AG04449 (cell line): ENCODE measurements around the gene HHATL.

ENCODE experiments used
- CTCF ChIA-PET: fragments of 350-600 bp; formaldehyde crosslinking; extraction: SDS; loops from one replicate; lab custom pipeline; 2021; ENCODE audit warnings: antibody characterized with exemption; lab: Yijun Ruan, JAX
- POLR2A ChIA-PET: fragments of 400-600, 350-600 bp; formaldehyde crosslinking; extraction: SDS; loops from one replicate; lab custom pipeline; 2020; ENCODE audit warnings: antibody characterized with exemption, inconsistent platforms; lab: Yijun Ruan, JAX
- DNase-seq: peaks from one replicate; pipeline ENCODE4 v3.0.0-alpha.2; 2010; ENCODE audit warnings: low read depth, low spot score
- H3K4me3 ChIP-seq: 2 replicates; pipeline ENCODE4 v1.5.1; 2011; ENCODE audit warnings: low read depth, mild to moderate bottlenecking, control low read depth, low read length
- TF ChIP-seq, protein P1 (sequence below): IDR thresholded peaks from one replicate; pipeline ENCODE4 v1.5.1; 2011; ENCODE audit warnings: mild to moderate bottlenecking, moderate library complexity, low read length, control low read depth, inconsistent platforms; ENCODE audit not compliant: insufficient read depth; ENCODE audit errors: missing control alignments

Gene HHATL

DNA sequence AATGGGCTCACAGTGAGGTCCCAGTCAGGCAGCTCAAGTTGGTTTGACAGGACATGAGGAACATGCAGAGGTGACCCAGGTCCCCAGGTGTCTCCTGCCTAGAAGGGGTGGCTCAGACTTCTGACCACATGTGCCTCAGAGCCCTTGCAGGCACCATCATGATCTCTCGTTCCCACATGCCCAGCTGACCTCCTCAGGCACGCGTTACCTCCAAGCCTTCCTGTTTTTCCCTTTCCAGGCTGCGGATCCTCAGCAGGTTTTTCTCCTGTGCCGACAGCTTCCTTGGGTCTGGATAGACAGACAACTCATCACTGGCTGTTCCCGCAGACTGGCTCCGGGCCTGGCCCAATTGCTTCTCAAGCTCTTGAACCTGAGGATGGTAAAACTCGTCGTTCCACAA lies 40.1 kb upstream of the HHATL start:
- no peak for DNase-seq
- POLR2A ChIA-PET, result no interaction called here
- CTCF ChIA-PET, result interaction anchor here (0.6 to 7.8 kb wide), 8 partner anchors 9 to 91 kb away, joined by 3 to 67 read pairs (median 4); partner anchors contain the start of gene ZBTB47
- no peak overlapping the region for H3K4me3 ChIP-seq
- TF ChIP-seq, protein P1, sequence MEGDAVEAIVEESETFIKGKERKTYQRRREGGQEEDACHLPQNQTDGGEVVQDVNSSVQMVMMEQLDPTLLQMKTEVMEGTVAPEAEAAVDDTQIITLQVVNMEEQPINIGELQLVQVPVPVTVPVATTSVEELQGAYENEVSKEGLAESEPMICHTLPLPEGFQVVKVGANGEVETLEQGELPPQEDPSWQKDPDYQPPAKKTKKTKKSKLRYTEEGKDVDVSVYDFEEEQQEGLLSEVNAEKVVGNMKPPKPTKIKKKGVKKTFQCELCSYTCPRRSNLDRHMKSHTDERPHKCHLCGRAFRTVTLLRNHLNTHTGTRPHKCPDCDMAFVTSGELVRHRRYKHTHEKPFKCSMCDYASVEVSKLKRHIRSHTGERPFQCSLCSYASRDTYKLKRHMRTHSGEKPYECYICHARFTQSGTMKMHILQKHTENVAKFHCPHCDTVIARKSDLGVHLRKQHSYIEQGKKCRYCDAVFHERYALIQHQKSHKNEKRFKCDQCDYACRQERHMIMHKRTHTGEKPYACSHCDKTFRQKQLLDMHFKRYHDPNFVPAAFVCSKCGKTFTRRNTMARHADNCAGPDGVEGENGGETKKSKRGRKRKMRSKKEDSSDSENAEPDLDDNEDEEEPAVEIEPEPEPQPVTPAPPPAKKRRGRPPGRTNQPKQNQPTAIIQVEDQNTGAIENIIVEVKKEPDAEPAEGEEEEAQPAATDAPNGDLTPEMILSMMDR, result no peak

- no peak for DNase-seq
- POLR2A ChIA-PET, result no interaction called here
- TF ChIP-seq, protein P1, result no peak
- no peak overlapping the region for H3K4me3 ChIP-seq
- CTCF ChIA-PET, result interaction anchor here (0.8 to 7.8 kb wide), 8 partner anchors 10 to 195 kb away, joined by 3 to 67 read pairs (median 4); partner anchors contain the start of gene ZBTB47
Observed at GRCh38 chr3:42742259-42742658, 39.7 kb upstream of the HHATL start.

DNA sequence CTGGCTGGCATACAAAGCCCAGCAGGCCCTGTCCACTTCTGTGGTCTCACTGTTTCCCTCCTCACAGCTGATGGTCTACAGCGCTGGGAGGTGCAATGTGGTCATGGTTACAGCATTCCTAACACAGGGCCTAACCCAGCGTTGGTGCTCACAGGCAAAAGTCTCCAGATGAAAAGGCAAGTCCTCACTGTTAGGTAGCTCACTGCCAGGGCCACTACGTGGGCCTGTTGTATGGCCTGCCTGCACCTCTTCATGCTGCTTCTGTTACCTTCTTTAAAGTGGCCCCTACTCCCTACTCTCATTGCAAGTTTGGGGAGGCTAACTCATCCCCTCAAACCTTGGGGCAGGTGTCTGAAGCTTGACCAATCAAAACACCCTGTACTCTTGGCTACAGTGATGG lies 39.2 kb upstream of the HHATL start:
- TF ChIP-seq, protein P1, result no peak
- ChIA-PET CTCF (interaction anchor here (0.8 to 7.8 kb wide), 4 partner anchors 8 to 195 kb away, joined by 3 to 67 read pairs (median 6); no protein-coding TSS in a partner anchor), POLR2A (no interaction called here)

GRCh38 chr3:42739401-42740158 lies 37.0 kb upstream of the HHATL start:
- ChIA-PET CTCF (no interaction called here), POLR2A (no interaction called here)
- TF ChIP-seq, protein P1, result no peak
- DNase-seq, result no peak
- no peak overlapping the region for H3K4me3 ChIP-seq

More for the DNA sequence above, 39.2 kb upstream of the HHATL start:
- DNase-seq, result no peak
- no peak overlapping the region for H3K4me3 ChIP-seq

- CTCF ChIA-PET, result interaction anchor here (1.2 kb wide), 1 partner anchor 15 kb away, joined by 3 read pairs; no protein-coding TSS in a partner anchor
- no peak for DNase-seq
- TF ChIP-seq, protein P1, result no peak
- POLR2A ChIA-PET, result no interaction called here
- no peak overlapping the region for H3K4me3 ChIP-seq
Observed at GRCh38 chr3:42736531-42736930, 33.9 kb upstream of the HHATL start.

DNA sequence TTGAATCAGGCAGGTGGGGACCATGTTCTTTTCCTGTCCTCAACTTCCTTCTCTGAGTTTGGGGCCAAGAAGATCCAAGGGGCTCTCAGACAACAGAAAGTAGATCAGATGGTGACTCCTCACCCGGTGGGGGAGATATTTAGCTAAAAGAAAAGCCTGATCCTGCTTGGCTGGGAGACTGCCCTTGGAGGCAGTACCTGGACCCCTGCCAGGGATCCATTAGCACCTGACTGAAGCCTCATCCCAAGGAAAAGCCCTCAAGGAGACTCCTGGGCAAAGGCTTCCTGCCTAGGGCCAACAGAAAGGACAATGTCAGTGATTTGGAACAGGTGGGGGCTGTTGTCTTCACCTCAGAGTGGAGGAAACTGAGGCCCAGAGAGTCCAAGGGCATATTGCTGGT lies 33.5 kb upstream of the HHATL start:
- TF ChIP-seq, protein P1, result no peak
- ChIA-PET CTCF (interaction anchor here (1.2 kb wide), 1 partner anchor 16 kb away, joined by 3 read pairs; no protein-coding TSS in a partner anchor), POLR2A (no interaction called here)
- no peak overlapping the region for H3K4me3 ChIP-seq
- no peak for DNase-seq
